Smooth muscle cell (in vitro differentiated cells): ENCODE results near the gene NUP93. TPM values are rescaled to one million over a fixed set of nuclear protein-coding genes. Genes with fewer than 3 reads are reported as not detected.

Source experiments
- DNase-seq: peaks from one replicate; lab custom pipeline; 2025; ENCODE audit not compliant: unreplicated experiment; lab: John Stamatoyannopoulos, UW
- H2AFZ ChIP-seq: fragments of 200-600 bp; sonication (generic); 2 replicates; pipeline ENCODE4 v1.6.0; 2016; ENCODE audit warnings: antibody characterized with exemption, low read depth, mild to moderate bottlenecking
- H3F3A ChIP-seq: fragments of 200-600 bp; sonication (generic); 2 replicates; pipeline ENCODE4 v1.6.0; 2017; ENCODE audit warnings: antibody characterized with exemption, low read depth
- H3K27ac ChIP-seq: fragments of 200-600 bp; sonication (generic); 2 replicates; pipeline ENCODE4 v1.5.1; 2016; ENCODE audit warnings: low read depth, mild to moderate bottlenecking
- H3K27me3 ChIP-seq: fragments of 200-600 bp; sonication (generic); 2 replicates; pipeline ENCODE4 v1.6.1; 2016; ENCODE audit warnings: low read depth, mild to moderate bottlenecking
- H3K36me3 ChIP-seq: fragments of 200-600 bp; sonication (generic); 2 replicates; pipeline ENCODE4 v1.5.1; 2016; ENCODE audit warnings: low read depth
- H3K4me1 ChIP-seq: fragments of 200-600 bp; sonication (generic); 2 replicates; pipeline ENCODE4 v1.5.1; 2016; ENCODE audit warnings: low read depth
- H3K4me2 ChIP-seq: fragments of 200-600 bp; sonication (generic); 2 replicates; pipeline ENCODE4 v1.6.0; 2016; ENCODE audit warnings: mild to moderate bottlenecking
- H3K4me3 ChIP-seq: fragments of 200-600 bp; sonication (generic); 2 replicates; pipeline ENCODE4 v1.5.1; 2016; ENCODE audit warnings: mild to moderate bottlenecking
- H3K79me2 ChIP-seq: fragments of 200-600 bp; sonication (generic); 2 replicates; pipeline ENCODE4 v1.6.0; 2016; ENCODE audit warnings: low read depth, mild to moderate bottlenecking
- H3K9ac ChIP-seq: fragments of 200-600 bp; sonication (generic); 2 replicates; pipeline ENCODE4 v1.6.0; 2016; ENCODE audit warnings: low read depth
- H3K9me3 ChIP-seq: fragments of 200-600 bp; sonication (generic); replicated peaks from 2 replicates; pipeline ENCODE4 v1.5.1; 2016; ENCODE audit warnings: low read depth
- H4K20me1 ChIP-seq: fragments of 200-600 bp; sonication (generic); 2 replicates; pipeline ENCODE4 v1.6.0; 2016; ENCODE audit warnings: low read depth
- CTCF ChIP-seq: fragments of 200-600 bp; sonication (generic); IDR thresholded peaks from 2 replicates; pipeline ENCODE4 v1.5.1; 2017; ENCODE audit warnings: borderline replicate concordance, mild to moderate bottlenecking, antibody characterized with exemption; ENCODE audit not compliant: insufficient read depth, poor library complexity, severe bottlenecking
- WGBS: methylation state at CpG from one replicate; pipeline ENCODE4 v1.1.7; 2016; ENCODE audit warnings: low lambda C conversion rate; 5-methylcytosine and 5-hydroxymethylcytosine counted together
- polyA plus RNA-seq: library from polyadenylated mRNA; unstranded; fragments of >200 nt; fragmentation: Nextera tagmentation; extraction: Ambion mirVana; gene quantifications from 2 replicates; pipeline ENCODE4 v1.2.1, GENCODE V29; 2016
- total RNA-seq: library from RNA; depleted of rRNA; stranded (reverse); fragments of >200 nt; gene quantifications from 2 replicates; pipeline ENCODE4 v1.2.3, GENCODE V29; 2014

NUP93 gene
- total and polyA plus RNA-seq, 2 experiments from 2014 or later, result 45.6 to 55.8 TPM

DNA sequence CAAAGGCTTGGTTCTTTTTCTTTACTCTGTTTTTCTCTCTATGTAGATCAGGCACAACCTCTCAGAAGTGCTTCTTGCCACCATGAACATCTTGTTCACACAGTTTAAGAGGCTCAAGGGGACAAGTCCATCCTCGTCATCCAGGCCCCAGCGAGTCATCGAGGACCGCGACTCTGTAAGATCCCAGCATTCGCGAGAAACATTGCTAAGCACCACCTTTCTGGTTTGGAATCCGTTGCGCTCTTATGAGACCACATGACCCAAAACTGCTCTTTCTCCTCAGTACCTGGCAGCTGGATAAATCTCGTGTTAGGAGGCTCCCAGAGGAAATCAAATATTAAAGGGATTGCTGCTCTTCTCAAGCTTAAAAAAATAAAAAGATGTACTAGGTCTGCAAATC lies 111.7 kb downstream of the NUP93 start:
- Histone ChIP-seq H2AFZ (no peak overlapping the region), H3K36me3 (peaks cover 14% of the 10 kb centered on the region), H3K4me2 (no peak overlapping the region), H4K20me1 (no peaks in the 10 kb centered on the region), H3F3A (no peaks in the 10 kb centered on the region), H3K9ac (no peak overlapping the region), H3K9me3 (no peaks in the 10 kb centered on the region), H3K27me3 (no peaks in the 10 kb centered on the region), H3K4me3 (no peak overlapping the region), H3K4me1 (no peaks in the 10 kb centered on the region), H3K27ac (no peak overlapping the region), H3K79me2 (no peaks in the 10 kb centered on the region)
- no peak for DNase-seq
- WGBS, result 95% methylated on average over 10 of the region's 10 CpGs
- TF ChIP-seq CTCF, result no peak

DNA sequence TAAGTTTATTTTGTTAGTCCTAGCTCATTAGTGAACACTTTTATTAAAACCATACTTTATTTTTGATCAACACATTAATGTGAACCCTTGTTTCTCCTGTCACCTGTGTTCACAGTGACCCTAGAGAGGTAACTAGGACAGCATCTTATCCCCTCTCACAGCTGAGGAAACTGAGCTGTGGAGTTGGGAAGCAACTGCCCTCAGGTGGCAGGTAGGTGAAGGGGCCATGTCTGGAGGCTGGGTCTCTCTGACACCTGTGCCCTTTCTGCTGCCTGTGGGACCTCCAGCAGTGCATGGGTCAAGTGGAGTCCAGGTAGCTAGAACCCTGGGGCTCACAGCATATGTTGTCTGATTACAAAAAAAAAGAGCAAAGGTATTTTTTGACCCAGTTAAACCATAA lies 112.2 kb downstream of the NUP93 start:
- no peak for TF ChIP-seq CTCF
- H3K36me3 ChIP-seq, result peaks cover 14% of the 10 kb centered on the region
- H3K27ac ChIP-seq, result no peak overlapping the region

DNA sequence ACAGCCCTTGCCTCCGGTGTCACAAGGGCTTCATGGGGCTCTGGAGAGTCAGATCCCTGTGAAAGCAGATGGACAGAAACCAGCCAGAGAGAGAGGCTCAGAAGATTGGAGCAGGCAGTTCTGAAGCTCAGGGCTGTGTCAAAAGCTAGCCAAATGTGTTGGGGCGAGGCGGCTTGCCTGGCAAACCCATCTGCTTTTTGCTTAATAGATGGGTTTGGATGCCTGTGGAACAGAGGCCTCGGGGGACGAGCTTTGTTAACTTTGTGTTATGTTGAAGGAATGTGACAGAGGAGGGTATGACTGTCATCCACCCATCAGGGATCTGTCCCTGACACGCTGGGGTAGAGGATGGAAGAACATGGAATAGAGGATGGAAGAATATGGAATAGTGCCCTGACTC lies 114.1 kb downstream of the NUP93 start:
- Histone ChIP-seq H4K20me1 (no peaks in the 10 kb centered on the region), H3K9ac (no peak overlapping the region), H3F3A (peaks cover 7% of the 10 kb centered on the region), H3K4me1 (peaks cover 7% of the 10 kb centered on the region), H3K27me3 (no peaks in the 10 kb centered on the region), H3K79me2 (no peaks in the 10 kb centered on the region), H3K4me3 (no peak overlapping the region), H3K36me3 (peaks cover 14% of the 10 kb centered on the region), H3K9me3 (no peaks in the 10 kb centered on the region), H2AFZ (no peak overlapping the region), H3K27ac (no peak overlapping the region), H3K4me2 (no peak overlapping the region)
- TF ChIP-seq CTCF, result no peak
- 92% methylated on average over 6 of the region's 6 CpGs for WGBS
- DNase-seq, result no peak

More for the DNA sequence above, 112.2 kb downstream of the NUP93 start:
- H3K4me2 ChIP-seq, result no peak overlapping the region
- no peak for DNase-seq
- H2AFZ ChIP-seq, result no peak overlapping the region
- no peaks in the 10 kb centered on the region for H3K4me1 ChIP-seq
- H3K9me3 ChIP-seq, result no peaks in the 10 kb centered on the region
- no peaks in the 10 kb centered on the region for H3K79me2 ChIP-seq
- H4K20me1 ChIP-seq, result no peaks in the 10 kb centered on the region
- H3K4me3 ChIP-seq, result no peak overlapping the region
- no peaks in the 10 kb centered on the region for H3K27me3 ChIP-seq
- no peaks in the 10 kb centered on the region for H3F3A ChIP-seq
- no peak overlapping the region for H3K9ac ChIP-seq

DNA sequence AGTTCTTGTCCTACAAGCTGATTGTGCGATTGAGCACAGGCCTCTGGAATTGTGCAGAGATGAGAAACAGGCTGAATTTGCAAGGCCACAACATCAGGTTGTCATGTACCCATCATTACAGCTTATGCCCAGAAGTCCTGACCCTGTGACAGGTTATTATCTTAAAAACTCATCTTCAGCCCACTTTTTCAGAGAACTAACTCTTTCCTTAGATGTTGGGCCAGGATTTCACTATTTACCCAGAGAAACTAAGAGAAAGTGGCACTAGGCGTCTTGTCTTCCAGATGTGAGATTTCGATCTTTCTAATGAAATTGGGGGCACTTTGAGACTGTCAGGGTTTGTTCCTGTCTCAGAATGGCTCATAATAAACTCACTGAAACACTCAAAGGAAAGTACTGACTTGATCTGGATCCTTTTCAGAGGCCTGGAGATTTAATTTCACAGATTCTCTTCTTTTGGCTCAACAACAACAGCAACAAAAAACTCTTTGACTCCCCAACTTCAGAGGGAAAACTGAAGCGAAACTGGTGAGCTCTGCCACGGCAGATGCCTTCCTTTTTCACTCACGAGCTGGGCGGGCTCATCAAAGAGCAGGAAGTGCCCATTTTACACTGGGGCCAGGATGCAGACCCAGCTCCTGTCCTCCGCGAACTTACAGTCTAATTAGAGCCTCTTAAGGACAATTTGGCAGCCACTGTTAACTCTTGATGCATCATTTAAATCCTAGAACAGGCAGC lies 117.4 kb downstream of the NUP93 start:
- TF ChIP-seq CTCF, result no peak
- peak overlapping the region; percentile 55 for H3K27ac ChIP-seq

More for the DNA sequence above, 117.4 kb downstream of the NUP93 start:
- Histone ChIP-seq H3F3A (peaks cover 15% of the 10 kb centered on the region), H3K4me3 (no peak overlapping the region), H4K20me1 (no peaks in the 10 kb centered on the region), H3K79me2 (no peaks in the 10 kb centered on the region), H3K36me3 (peaks cover 7% of the 10 kb centered on the region), H2AFZ (no peak overlapping the region), H3K9ac (no peak overlapping the region), H3K4me1 (peaks cover 19% of the 10 kb centered on the region), H3K9me3 (no peaks in the 10 kb centered on the region), H3K4me2 (no peak overlapping the region), H3K27me3 (no peaks in the 10 kb centered on the region)
- DNase-seq, result no peak
- 63% methylated on average over 9 of the region's 9 CpGs for WGBS
